SK-N-SH (cell line): ENCODE results near the gene FNTB.

Experiments used
- CTCF ChIP-seq: fragments of 200-600 bp; sonication (generic); IDR thresholded peaks from 2 replicates; pipeline ENCODE4 v1.6.1; 2017; ENCODE audit warnings: antibody characterized with exemption, mild to moderate bottlenecking, moderate library complexity
- EP300 ChIP-seq, 2 experiments: IDR thresholded peaks; 2 replicates each; pipeline versions ENCODE4 v1.4.0 to v1.6.1; 2012; ENCODE audit warnings: borderline replicate concordance in 1 of 2, low read depth in 1 of 2, low read length in 1 of 2
- POLR2AphosphoS5 ChIP-seq: IDR thresholded peaks from 2 replicates; pipeline ENCODE4 v1.6.1; 2012; ENCODE audit warnings: low read depth, low read length
- SIN3A ChIP-seq: IDR thresholded peaks from 2 replicates; pipeline ENCODE4 v1.6.1; 2012; ENCODE audit warnings: low read depth, mild to moderate bottlenecking, low read length, moderate library complexity, borderline replicate concordance
- TEAD4 ChIP-seq: IDR thresholded peaks from 2 replicates; pipeline ENCODE4 v1.4.0; 2012; ENCODE audit warnings: mild to moderate bottlenecking, borderline replicate concordance; ENCODE audit not compliant: insufficient read depth

- TF ChIP-seq EP300 (IDR thresholded peaks at IDR 0.05; ENCODE audit: borderline replicate concordance in 1 of 2, low read depth in 1 of 2, low read length in 1 of 2) (no peak), POLR2AphosphoS5 (no peak), TEAD4 (no peak), CTCF (no peak), SIN3A (no peak)
Observed at GRCh38 chr14:65012353-65012752, 25.7 kb downstream of the FNTB start.
